GM19023 (cell line): ENCODE results near the gene TP53I13.
A peak's percentile ranks its signal among the peaks of the same experiment; 100 is the strongest.

Experiments used
- ATAC-seq: cut with Tn5 transposase; IDR thresholded peaks from one replicate; pipeline ENCODE4 v1.9.1; 2021; ENCODE audit warnings: mild to moderate bottlenecking, moderate library complexity; ENCODE audit not compliant: unreplicated experiment

Gene TP53I13

DNA sequence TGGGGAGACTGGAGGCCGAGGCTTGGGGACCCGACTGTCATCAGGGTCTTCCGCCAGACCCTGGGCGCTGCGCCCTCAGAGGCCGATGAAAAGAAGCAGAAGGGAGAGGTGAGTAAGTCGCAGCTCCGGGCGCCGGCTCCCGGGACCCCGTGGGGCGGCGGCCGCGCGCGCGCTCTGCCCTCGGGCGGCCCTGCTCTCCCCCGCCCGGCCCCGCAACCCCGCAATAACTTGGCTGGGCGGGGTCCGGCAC lies 1.3 kb upstream of the TP53I13 start:
- no peak for ATAC-seq

DNA sequence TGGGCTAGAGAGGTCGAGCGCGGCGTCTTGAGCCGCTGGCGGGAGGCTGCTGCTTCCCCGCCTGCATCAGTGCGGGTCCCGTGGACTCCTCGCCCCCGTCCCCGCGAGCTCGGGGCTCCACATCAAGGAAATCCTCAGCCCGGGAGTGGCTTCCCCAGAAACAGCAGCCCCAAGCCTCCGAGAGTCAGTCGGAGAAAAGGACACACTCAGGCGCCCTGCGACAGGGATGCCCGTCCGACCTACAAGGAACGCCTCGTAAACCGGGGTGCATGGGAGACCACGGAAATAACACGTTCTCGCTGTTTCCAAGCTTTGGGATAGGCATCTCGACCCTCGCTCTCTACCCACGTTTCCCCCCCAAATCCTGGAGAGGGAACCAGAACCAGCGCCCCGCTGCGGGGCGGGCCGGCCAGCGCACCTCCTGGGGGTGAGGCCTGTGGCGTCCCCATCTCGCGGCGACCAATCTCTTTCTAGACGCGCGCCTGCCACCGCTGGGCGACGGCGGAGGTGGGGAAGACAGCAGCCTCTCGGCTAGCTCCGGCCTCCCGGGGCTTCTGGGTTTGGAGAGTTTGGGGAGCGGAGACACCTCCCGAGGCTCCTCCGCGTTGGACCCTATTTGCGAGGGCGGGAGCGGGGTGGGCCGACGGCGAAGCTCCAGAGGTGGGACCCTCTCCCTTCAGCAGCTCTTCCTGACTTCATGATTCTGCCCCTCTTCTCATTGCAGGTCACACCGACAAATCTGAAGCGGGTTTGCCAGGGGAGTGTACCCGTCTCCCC lies 759 bp upstream of the TP53I13 start:
- ATAC-seq, result peak; percentile 44

DNA sequence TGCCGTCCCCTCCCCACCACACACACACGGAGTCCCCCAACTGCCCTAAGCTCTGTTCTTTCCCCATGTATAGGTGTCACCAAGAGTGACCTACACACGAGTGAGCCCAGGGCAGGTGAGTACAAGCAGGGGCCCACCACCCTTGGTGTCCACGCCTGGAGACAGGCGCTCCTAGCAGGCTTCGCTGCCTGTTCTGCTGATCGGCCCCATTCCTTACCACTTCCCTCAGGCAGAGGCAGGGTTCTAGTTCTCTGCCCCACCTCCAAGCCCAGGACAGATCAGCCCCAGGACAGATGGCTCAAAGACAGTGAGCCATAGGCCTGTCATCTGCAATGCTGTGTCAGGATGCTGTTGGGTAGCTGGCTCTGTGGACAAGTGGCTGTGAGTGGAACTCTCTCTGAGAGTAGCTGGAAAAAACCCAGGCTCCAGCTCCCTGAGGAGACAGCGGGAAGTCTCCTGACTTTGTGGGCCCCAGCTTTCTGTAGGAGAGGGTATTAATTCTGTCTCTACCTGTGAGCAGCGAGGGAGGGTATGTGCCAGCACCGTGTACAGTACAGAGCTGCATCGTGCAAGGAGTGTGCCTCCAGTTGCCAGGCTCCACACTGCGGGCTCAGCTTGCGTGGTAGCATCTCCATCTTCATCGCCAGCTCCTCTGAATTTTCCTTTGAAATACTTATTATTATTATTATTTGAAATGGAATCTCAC lies 897 bp downstream of the TP53I13 start:
- ATAC-seq, result no peak

DNA sequence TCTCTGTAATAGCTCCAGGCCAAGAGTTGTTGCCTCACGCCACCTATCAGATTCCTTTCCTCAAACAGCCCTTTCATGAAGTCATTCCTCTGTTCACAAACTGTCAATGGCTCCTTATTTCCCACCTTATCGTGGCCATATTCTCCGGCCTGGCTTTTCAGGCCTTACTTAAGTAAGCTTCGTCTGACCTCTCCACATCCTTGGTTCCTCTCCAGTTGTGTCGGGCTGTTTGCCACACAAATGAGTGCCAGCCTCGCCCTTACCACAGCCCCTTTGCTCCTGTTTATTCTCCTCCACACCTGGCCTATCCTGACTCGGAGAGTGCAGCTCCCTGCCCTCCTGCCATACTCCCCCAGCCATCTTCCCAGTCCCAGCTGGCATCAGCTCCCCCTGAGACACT lies 2.0 kb downstream of the TP53I13 start:
- no peak for ATAC-seq

DNA sequence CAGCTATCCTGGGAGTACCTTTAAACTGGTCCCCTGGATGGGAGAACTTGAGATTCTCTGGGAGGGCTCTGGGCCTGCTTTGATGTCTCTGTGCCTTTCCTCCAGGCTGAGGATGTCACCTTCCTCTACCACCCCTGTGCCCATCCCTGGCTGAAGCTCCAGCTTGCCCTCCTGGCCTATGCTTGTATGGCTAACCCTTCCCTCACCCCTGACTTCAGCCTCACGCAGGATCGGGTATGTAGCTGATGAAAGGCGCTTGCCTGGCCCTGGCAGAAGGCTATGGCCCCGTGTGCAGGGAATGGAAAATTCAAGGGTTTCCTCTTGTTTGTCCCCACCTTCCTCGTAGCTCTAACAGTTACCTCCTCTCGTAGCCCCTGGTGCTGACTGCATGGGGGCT lies 3.0 kb downstream of the TP53I13 start:
- ATAC-seq, result no peak

DNA sequence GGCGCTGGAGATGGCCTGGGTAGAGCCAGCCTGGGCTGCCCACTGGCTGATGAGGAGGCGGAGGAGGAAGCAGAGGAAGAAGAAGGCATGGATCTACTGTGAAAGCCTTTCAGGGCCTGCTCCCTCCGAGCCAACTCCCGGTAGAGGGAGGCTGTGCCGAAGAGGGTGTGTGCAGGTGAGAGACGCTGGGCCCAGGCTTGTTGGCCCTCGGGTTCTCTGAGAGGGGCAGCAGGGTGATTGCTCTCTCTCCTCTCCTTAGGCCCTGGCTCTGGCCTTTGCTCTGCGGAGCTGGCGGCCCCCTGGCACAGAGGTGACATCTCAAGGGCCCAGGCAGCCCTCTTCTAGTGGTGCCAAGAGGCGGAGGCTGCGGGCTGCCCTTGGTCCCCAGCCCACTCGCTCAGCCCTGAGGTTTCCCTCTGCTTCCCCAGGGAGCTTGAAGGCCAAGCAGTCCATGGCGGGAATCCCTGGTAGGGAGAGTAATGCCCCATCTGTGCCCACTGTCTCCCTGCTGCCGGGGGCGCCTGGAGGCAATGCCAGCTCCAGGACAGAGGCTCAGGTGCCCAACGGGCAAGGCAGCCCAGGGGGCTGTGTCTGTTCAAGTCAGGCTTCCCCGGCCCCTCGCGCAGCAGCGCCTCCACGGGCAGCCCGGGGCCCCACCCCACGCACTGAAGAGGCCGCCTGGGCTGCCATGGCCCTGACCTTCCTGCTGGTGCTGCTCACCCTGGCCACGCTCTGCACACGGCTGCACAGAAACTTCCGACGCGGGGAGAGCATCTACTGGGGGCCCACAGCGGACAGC lies 3.6 kb downstream of the TP53I13 start:
- no peak for ATAC-seq

DNA sequence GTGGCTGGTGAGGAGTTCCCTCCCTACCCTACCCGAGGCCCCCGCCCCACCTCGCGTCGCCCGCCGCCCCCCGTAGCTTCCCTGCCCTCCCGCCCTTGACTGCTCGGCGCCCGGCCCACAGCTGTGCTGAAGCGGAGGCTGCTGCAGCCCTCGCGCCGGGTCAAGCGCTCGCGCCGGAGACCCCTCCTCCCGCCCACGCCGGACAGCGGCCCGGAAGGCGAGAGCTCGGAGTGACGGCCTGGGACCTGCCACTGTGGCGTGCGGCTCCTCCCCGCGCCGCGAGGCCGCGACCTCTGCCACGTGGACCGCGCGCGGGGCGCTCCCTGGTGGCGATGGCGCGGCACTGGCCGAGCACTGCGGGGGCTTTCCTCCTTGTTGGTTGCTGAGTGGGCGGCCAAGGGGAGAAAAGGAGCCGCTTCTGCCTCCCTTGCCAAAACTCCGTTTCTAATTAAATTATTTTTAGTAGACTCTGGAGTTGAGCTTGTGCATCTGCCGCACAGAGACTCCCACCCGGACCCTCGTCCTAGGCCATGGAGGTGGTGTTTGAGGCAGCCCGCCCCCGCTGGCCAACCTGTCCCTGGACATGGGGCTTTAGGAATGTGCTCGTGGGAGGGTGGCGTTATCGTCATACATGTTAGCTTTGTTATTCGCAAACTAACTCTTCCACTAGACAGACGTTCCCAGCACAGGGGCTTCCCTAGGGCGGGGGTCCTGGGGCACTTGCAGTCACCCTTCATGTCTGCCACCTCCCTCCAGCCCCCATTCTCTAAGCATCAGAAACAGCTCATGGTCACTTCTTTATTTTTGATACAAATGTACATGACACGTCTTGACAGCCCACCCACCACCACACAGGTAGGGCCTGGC lies 4.4 kb downstream of the TP53I13 start:
- ATAC-seq, result no peak

DNA sequence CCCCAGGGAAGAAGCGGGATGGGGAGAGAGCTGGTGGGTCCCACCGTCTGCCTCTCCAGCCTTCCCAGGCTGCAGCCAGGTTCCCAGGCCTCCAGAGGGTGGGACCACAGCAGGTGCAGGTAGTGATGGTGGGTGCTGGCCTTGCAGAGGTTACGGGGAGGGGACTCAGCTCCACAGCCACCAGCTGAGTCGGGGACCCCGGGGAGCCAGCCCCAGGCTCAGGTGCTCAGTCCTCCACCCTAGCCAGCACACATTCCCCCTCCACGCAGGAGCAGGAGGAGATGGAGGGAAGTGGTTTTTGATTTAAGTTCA lies 5.0 kb downstream of the TP53I13 start:
- no peak for ATAC-seq

DNA sequence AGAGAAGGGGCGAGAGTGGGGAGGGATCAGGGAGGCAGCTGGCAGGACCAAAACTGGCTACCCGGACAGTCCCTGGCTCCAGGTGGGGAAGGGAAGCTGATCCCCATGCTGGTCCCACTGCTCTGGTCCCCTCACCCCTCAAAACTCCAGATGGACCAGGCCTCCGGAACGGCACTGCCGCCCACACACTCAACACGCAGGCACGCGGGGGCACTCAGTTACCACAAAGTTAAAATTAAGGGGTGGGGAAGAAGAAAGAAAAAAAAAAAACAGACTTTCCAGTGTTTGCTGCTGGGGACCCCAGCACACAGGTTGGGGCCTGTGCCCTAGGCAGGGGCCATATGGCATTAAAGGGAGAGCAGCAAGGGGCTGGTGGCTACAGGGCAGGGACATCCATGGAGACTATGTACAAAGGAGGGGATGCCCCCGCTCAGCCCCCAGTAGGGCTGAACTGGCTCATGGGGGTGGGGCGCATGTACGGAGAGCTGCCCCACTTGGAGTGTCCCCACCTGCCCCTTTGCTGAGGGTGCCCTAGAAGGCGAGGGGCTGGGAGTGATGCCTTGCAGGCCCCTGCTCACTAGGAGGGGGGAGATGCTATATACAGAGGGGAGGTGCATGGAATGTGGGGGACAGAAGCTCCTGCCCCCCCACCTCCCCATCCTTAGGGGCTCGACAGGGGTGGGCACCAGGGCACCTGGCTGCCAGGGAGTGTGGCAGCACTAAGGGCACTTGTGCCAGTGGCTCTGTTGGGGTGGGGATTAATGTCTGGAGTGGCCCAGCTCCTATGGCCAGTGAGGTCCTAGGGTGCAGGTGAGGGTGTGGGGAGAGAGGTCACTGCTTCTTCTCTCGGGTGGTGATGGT lies 5.6 kb downstream of the TP53I13 start:
- ATAC-seq, result no peak

DNA sequence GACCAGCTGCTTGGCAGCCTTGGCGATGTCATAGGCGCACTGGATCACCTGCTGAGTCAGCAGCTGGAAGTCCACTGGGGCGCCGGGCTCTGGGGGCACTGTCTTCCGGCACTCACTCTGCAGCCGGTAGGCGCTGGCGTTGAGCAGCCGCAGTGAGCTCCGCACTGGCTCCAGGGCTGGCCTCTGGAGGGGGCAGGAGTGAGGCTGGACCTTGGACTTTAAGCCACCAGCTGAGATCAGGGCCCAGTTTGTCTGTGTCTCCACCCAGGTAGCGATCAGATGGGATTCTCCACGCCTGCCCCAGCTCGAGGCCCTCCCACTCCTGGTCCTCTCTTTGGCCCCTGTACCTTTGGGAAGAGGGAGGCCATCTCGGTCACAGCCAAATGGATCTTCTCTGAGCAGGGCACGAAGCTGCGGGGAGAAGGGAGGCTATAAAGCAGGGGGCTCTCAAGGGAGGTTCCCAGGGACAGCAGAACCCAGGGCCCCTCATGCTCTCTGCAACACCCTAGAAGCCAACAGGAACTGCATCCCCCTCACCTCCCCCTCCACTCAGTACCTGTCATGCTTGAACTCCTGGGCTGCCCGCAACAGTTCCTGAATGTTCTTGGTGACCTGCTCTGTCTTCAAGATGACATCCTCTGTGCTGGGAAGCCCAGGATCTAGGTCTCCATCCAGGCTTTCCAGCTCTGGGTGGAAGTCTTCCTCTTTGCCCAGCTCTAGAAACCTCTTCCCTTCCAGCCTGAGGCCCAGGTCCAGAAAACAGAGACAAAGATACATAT lies 6.4 kb downstream of the TP53I13 start:
- ATAC-seq, result no peak

DNA sequence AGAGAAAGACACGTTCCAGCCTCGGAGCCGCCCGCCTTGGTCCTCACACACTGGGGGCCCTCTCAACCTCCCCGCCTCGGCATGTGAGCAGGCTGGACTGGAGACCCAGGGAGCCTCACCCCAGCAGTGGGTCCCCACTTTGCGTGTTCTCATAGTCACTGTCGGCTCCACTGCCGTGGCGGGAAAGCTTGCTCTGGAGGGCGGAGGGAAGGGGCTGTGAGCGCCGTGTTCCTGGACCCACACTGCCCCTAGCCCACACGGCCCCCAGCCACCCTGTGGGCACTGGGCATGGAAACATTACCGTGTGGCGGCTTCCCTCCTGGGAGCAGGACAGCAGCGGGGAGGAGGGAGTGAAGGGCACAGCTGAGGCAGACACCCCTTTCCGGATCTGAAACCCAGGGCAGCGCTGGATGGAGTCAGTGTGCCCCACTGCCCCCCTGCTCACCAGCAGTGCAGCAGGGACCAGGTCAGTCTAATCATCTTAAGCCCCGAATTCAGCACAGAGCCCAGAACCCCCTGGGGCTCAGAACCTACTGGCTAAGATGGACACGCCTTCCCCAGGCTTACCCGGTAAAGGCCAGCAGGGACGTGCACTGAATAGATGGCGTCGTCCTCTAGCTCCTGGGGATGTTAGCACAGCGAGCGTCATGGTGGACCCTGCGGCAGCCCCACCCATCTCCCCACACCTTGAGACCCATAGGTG lies 7.2 kb downstream of the TP53I13 start:
- ATAC-seq, result no peak

DNA sequence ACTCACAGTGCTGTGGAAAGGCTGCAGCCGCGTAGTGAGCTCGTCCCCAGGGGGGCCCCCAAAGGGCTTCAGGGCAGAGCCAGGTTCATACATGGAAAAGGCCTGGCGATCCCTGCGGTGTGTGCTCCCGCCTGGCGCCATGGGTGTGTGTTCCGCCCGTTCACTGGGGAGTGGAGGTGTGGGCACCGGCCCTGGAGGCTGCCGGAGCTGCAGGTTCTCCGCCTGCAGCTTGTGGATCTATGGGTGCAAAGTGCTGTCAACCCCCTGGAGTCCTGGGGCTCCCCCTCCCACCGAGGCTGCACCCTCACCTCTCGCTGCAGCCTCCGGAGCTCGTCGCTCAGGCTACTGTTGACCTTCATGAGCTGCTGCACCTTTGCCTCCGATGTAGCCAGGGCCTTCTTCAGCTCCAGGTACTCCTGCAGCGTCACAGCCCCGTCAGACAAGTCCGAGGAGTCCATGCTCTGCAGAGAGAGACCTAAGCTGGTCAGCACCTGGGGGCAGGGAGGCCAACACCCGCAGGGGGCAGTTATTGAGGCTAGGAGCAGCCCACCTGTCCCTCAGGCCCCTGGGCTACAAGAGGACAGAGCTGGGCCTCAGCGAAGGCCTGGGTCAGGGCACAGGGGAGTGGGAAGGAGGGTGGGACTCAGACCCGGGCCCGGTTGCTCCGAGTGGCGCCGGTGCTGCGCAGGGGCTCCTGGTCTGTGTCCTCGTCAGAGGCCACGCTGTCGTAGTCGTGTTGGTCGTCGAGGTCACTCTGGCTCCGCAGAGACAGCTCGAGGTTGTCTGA lies 7.9 kb downstream of the TP53I13 start:
- ATAC-seq, result no peak

DNA sequence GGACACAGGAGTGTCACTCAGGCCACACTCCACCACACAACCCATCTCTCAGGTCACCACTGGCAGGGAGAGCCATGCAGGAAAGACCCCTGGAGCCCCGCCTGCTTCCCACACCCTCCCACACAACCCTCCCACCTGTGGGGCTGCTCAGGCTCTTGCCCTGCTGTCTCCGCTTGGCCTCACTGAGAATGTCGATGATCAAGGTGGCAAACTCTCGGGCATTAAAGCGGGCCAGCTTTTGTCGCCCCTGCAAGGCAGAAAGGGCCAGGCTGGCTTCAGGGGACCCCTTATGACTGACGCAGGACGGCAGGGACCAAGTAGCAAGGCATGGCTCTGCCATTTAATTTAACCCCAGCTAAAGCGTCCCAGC lies 8.5 kb downstream of the TP53I13 start:
- ATAC-seq, result no peak

DNA sequence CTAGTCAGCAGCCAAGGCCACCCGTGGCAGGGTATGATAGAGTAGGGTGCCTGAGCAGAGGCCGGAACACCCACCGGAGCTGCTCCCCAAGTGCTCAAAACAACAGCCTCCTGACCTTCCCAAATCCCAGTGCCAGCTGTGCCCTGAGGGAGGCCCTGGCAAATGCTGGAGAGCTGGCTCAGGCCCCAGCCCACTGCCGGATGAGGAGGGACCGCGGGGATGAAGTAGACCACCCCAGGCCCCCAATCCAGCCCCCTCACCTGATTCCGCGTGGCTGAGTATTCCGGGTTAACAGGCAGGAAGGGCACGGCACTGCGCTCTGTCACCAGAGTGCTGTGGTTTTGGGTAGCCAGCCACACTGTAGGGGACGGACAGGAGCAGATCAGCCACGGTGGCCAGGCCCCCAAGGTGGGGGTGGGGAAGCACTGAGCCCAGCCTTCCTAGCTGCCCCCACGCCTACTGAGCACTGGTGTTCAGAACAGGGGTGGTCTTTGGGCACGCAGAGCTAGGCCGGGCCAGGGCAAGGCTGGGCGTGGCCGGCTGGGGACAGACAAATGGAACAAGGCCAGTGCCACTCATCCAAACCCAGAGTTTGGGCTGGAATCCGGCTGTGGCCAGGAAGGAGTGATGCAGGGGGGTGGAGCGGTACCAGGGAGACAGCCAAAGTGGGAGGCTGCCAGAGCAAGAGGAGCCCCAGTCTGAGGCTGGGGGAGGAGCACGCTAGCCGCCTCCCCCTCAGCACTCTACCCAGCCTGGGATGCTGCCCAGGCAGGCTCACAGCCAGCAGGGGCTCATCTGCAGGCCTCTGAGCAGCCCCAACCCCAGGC lies 9.1 kb downstream of the TP53I13 start:
- no peak for ATAC-seq

DNA sequence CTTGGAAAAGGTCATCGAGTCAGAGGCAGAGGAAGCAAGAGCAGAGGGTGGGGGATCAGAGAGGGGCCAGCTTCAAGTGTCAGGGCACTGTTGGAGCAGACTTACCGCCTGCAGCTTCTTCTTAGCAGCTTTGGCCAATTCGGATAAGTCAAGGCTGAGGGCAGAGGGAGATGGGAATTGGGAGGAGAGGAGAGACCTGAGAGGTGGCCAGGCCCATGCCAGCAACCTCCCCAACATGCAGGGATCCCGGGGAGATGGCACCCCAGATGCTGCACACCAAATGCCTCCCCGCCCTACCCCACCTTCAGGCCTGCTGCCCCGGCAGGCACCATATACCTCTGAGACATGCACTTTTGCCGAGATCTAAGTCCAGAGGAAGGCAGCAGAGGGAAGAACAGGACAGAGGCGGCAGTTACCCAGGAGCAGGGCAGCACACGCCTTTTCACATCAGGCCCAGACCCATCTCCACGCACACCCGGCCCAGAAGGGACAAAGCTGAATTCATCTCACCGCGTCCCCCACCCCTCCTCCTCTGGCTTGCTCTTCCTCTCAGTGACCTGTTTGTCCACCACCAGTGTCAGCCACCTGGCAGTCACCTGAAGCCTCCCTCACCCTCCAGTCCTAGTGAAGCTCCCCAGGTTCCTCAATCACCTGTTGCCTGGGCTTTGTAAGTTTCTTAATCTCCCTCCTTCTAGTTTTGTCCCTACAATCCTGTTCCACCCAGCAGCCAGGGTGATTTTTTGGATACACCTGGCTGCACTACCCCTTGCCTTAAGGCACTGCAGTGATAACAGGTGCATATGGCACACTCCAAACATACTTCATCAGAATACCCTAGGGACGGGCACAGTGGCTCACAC lies 10.4 kb downstream of the TP53I13 start:
- ATAC-seq, result no peak
